Activated T-cell treated with anti-CD3 and anti-CD28 coated beads, Interleukin-2, amount 50 U/mL, for 4 hours (primary cell): ENCODE results near the gene ASCC3. TPM values are rescaled to one million over a fixed set of nuclear protein-coding genes. Genes with fewer than 3 reads are reported as not detected.

Experiments used
- ATAC-seq, 2 donors: fragments of 200-7000 bp; cut with Tn5 transposase; one replicate each; pipeline ENCODE4 v1.10.0; 2021
- DNase-seq: peaks from one replicate; pipeline ENCODE4 v3.0.0-alpha.2; 2020
- H3K27me3 Mint-ChIP-seq: one replicate; pipeline ENCODE4 v1.8.0; 2021; ENCODE audit warnings: low read depth, mixed read lengths
- H3K36me3 Mint-ChIP-seq: one replicate; pipeline ENCODE4 v1.8.0; 2022; ENCODE audit warnings: mixed read lengths; ENCODE audit not compliant: insufficient read depth
- H3K4me1 Mint-ChIP-seq: one replicate; pipeline ENCODE4 v1.8.0; 2021; ENCODE audit warnings: low read depth, mixed read lengths
- H3K4me3 Mint-ChIP-seq: one replicate; pipeline ENCODE4 v1.8.0; 2021; ENCODE audit warnings: mild to moderate bottlenecking, moderate library complexity, mixed read lengths
- H3K9me3 Mint-ChIP-seq: one replicate; pipeline ENCODE4 v1.8.0; 2021; ENCODE audit warnings: mixed read lengths
- total RNA-seq, 3 donors: library from RNA; stranded (reverse); gene quantifications; one replicate each; pipeline ENCODE4 v1.2.1, GENCODE V29; 2021

ASCC3 gene
- total RNA-seq, 3 donors from 2014 or later, result 59.3 to 72.8 (median 64.1) TPM

- ATAC-seq, result no peak
- DNase-seq, result no peak
- H3K4me1 Mint-ChIP-seq, result peaks cover 20% of the 10 kb centered on the region
- H3K27me3 Mint-ChIP-seq, result peaks cover 88% of the 10 kb centered on the region
- peaks cover 1% of the 10 kb centered on the region for H3K36me3 Mint-ChIP-seq
- H3K4me3 Mint-ChIP-seq, result no peak overlapping the region
- H3K9me3 Mint-ChIP-seq, result peaks cover 12% of the 10 kb centered on the region
Measured at GRCh38 chr6:100461278-100461916, 419.7 kb downstream of the ASCC3 start.

GRCh38 chr6:100460650-100461204 is 420.4 kb downstream of the ASCC3 start:
- Mint-ChIP-seq H3K9me3 (peaks cover 10% of the 10 kb centered on the region), H3K4me3 (no peak overlapping the region), H3K36me3 (peaks cover 1% of the 10 kb centered on the region), H3K27me3 (peaks cover 88% of the 10 kb centered on the region), H3K4me1 (peaks cover 16% of the 10 kb centered on the region)
- no peak for ATAC-seq
- DNase-seq, result no peak

GRCh38 chr6:100459592-100460184 is 421.4 kb downstream of the ASCC3 start:
- no peak for ATAC-seq
- peaks cover 89% of the 10 kb centered on the region for H3K27me3 Mint-ChIP-seq
- H3K36me3 Mint-ChIP-seq, result peaks cover 1% of the 10 kb centered on the region
- no peak overlapping the region for H3K4me3 Mint-ChIP-seq
- H3K4me1 Mint-ChIP-seq, result peaks cover 13% of the 10 kb centered on the region
- H3K9me3 Mint-ChIP-seq, result peaks cover 10% of the 10 kb centered on the region
- no peak for DNase-seq

DNA sequence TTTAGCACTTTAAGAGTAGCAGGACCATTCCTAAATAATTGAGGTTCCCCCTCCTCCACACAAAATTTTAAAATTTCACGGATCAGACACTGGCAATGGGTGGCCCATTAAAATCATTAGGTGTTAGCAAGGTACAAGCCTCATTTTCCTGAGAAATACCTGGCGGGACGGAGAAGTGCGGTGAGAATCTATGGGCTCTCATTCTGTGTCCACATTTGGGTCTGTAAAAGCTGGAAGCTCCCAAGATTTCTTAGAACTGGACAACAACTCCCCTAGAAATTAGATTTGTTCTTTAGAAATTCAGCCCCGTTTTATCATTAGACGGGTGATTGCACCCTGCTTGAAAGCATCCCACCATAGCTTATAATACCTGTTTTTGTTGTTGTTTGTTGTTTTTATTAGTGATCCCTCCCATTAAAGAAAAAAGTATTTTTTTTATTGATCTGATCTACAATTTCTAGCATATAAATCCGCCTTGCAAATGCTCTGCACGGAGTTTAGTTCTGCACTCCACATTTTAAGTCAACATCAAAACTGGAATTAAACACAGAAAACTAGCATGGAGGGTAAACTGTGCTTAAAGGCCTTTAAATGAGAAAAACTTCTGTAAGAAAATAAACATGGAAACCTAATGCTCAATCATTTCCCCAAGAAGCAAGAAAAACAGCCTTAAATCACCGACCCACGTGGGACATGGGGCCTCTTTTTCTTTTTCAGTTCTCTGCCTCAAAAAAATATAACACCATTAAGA is 422.1 kb downstream of the ASCC3 start:
- ATAC-seq, result no peak
- H3K36me3 Mint-ChIP-seq, result peaks cover 1% of the 10 kb centered on the region
- peaks cover 10% of the 10 kb centered on the region for H3K9me3 Mint-ChIP-seq
- H3K4me1 Mint-ChIP-seq, result peaks cover 13% of the 10 kb centered on the region
- H3K4me3 Mint-ChIP-seq, result no peak overlapping the region
- DNase-seq, result no peak
- H3K27me3 Mint-ChIP-seq, result peaks cover 91% of the 10 kb centered on the region
